ENCODE results near the gene SHFL. TPM values are rescaled to one million over a fixed set of nuclear protein-coding genes. Genes with fewer than 3 reads are reported as not detected.
A peak's percentile ranks its signal among the peaks of the same experiment; 100 is the strongest.

The SHFL gene
- total RNA-seq, 1 donor from 2014 or later, result 2.2 TPM

- no peaks in the 10 kb centered on the region for H3K27me3 Mint-ChIP-seq
- H3K4me1 Mint-ChIP-seq (ENCODE audit: low read depth), result peaks cover 5% of the 10 kb centered on the region
- peaks cover 1% of the 10 kb centered on the region for H3K36me3 Mint-ChIP-seq (ENCODE audit: insufficient read depth)
- no peak for DNase-seq (ENCODE audit: low spot score, unreplicated experiment)
- H3K9me3 Mint-ChIP-seq (ENCODE audit: low read depth), result no peaks in the 10 kb centered on the region
- H3K4me3 Mint-ChIP-seq (ENCODE audit: low read depth), result no peak overlapping the region
- H3K27ac Mint-ChIP-seq, result no peak overlapping the region
- no peak for TF ChIP-seq CTCF (IDR thresholded peaks at IDR 0.05; ENCODE audit: unreplicated experiment)
These were observed 30.2 kb downstream of the SHFL start for GRCh38 chr19:10116085-10116865.

DNA sequence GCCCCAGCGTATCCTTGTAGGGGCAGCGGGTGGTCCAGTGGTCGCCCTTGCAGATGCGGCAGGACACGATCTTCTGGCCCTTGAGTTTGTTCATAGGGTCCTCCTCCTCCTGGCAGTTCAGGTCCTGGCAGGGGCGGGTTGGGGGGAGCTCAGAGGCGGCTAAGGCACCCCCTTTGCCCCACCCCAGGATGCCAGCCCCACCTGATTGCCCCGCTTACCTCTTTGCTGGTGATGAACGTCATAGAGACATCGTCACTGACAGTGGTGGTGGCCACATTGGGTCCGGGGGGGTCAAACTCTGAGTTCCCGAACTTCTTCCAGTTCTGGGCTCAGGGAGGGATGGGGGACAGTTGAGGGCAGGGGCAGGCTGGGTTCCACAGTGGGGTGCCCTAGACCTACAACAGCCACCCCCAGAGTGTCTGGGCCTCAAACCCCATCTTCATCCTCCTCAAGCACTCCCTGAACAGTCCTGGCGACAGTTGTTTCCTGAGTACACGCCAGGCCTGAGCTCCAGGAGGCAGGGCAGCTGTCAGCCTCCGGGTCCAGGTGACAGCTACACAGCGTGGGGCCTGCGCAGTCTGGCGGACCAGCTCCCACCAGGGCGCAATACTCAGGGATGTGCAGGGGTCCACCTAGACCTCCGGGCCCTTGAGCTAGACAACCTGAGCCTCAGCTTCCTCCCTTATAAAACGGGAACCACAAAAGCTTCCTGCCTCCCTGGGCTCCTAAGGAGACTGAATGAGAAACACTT is 30.9 kb downstream of the SHFL start:
- peaks cover 1% of the 10 kb centered on the region for H3K36me3 Mint-ChIP-seq (ENCODE audit: insufficient read depth)
- no peak overlapping the region for H3K27ac Mint-ChIP-seq
- no peaks in the 10 kb centered on the region for H3K27me3 Mint-ChIP-seq
- no peak for TF ChIP-seq CTCF (IDR thresholded peaks at IDR 0.05; ENCODE audit: unreplicated experiment)
- no peak for DNase-seq (ENCODE audit: low spot score, unreplicated experiment)
- no peaks in the 10 kb centered on the region for H3K9me3 Mint-ChIP-seq (ENCODE audit: low read depth)
- peaks cover 5% of the 10 kb centered on the region for H3K4me1 Mint-ChIP-seq (ENCODE audit: low read depth)
- H3K4me3 Mint-ChIP-seq (ENCODE audit: low read depth), result peak overlapping the region; percentile 19

DNA sequence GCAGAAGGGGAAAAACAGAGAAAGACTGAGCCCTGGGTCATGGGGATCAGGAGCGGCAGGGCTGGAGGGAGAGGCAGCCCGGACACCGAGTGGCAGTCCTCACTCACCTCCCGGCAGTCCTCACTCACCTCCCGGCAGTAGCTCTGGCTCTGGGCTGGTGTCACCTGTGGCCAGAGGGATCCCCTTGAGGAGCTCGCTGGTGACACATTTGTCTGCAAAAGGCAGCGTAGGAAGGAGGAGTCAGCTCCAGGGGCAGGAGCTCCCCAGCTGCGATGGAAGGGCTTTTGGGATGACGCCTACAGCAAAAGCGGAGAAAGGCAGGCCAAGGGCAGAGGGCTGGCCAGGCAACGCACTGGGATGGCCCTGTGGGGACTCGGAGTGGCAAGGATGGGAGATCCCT is 32.8 kb downstream of the SHFL start:
- Mint-ChIP-seq H3K36me3 (ENCODE audit: insufficient read depth) (peaks cover 1% of the 10 kb centered on the region), H3K9me3 (ENCODE audit: low read depth) (no peaks in the 10 kb centered on the region), H3K27ac (peak overlapping the region; percentile 96), H3K27me3 (no peaks in the 10 kb centered on the region), H3K4me3 (ENCODE audit: low read depth) (peak overlapping the region; percentile 95), H3K4me1 (ENCODE audit: low read depth) (peaks cover 5% of the 10 kb centered on the region)
- DNase-seq (ENCODE audit: low spot score, unreplicated experiment), result no peak
- TF ChIP-seq CTCF (IDR thresholded peaks at IDR 0.05; ENCODE audit: unreplicated experiment), result no peak

- H3K27me3 Mint-ChIP-seq, result no peaks in the 10 kb centered on the region
- H3K4me1 Mint-ChIP-seq (ENCODE audit: low read depth), result peaks cover 5% of the 10 kb centered on the region
- peaks cover 4% of the 10 kb centered on the region for H3K36me3 Mint-ChIP-seq (ENCODE audit: insufficient read depth)
- no peaks in the 10 kb centered on the region for H3K9me3 Mint-ChIP-seq (ENCODE audit: low read depth)
- no peak overlapping the region for H3K27ac Mint-ChIP-seq
- no peak overlapping the region for H3K4me3 Mint-ChIP-seq (ENCODE audit: low read depth)
- DNase-seq (ENCODE audit: low spot score, unreplicated experiment), result no peak
- no peak for TF ChIP-seq CTCF (IDR thresholded peaks at IDR 0.05; ENCODE audit: unreplicated experiment)
These were observed 34.5 kb downstream of the SHFL start for GRCh38 chr19:10120538-10121189.

DNA sequence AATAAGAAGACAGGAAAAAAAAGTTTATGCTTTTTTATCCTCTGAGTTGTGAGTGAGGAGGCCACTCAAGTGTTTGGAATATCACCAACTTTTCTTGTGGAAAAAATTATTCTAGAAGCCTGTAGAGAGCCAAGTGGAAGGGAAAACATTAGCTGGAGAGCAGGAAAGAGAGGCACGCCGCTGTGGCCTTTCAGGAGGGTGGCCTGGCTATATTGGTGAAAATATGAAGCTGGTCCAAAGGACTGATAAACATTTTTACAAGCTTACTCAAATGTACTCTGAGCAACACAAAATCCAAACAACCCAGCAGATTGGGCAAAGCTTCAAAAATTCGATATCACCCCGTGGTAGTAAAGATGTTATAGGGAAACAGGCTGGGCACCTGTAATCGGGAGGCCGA is 35.9 kb downstream of the SHFL start:
- Mint-ChIP-seq H3K27ac (no peak overlapping the region), H3K4me1 (ENCODE audit: low read depth) (peaks cover 5% of the 10 kb centered on the region), H3K9me3 (ENCODE audit: low read depth) (no peaks in the 10 kb centered on the region), H3K36me3 (ENCODE audit: insufficient read depth) (peaks cover 4% of the 10 kb centered on the region), H3K4me3 (ENCODE audit: low read depth) (no peak overlapping the region), H3K27me3 (no peaks in the 10 kb centered on the region)
- no peak for TF ChIP-seq CTCF (IDR thresholded peaks at IDR 0.05; ENCODE audit: unreplicated experiment)
- DNase-seq (ENCODE audit: low spot score, unreplicated experiment), result no peak
